GM19463 (cell line): ENCODE results near the gene CFAP46.

ENCODE experiments used
- ATAC-seq: cut with Tn5 transposase; IDR thresholded peaks from one replicate; pipeline ENCODE4 v1.9.1; 2021; ENCODE audit warnings: mild to moderate bottlenecking, moderate library complexity; ENCODE audit not compliant: unreplicated experiment

CFAP46 gene

GRCh38 chr10:132812520-132812919, 129.8 kb downstream of the CFAP46 start:
- no peak for ATAC-seq

- ATAC-seq: no peak
Observed at GRCh38 chr10:132811891-132812481, 130.4 kb downstream of the CFAP46 start.

GRCh38 chr10:132810807-132811700, 131.3 kb downstream of the CFAP46 start:
- no peak for ATAC-seq

- ATAC-seq: no peak
Observed at GRCh38 chr10:132810141-132810806, 132.1 kb downstream of the CFAP46 start.

GRCh38 chr10:132809232-132810140, 132.9 kb downstream of the CFAP46 start:
- ATAC-seq: no peak

GRCh38 chr10:132808383-132809231, 133.8 kb downstream of the CFAP46 start:
- no peak for ATAC-seq

- no peak for ATAC-seq
Observed at GRCh38 chr10:132807621-132808049, 134.7 kb downstream of the CFAP46 start.

- no peak for ATAC-seq
Observed at GRCh38 chr10:132806561-132807003, 135.8 kb downstream of the CFAP46 start.

- no peak for ATAC-seq
Observed at GRCh38 chr10:132806110-132806509, 136.3 kb downstream of the CFAP46 start.

- ATAC-seq: no peak
Observed at GRCh38 chr10:132805599-132805998, 136.8 kb downstream of the CFAP46 start.

- no peak for ATAC-seq
Observed at GRCh38 chr10:132804785-132805426, 137.5 kb downstream of the CFAP46 start.

GRCh38 chr10:132804287-132804686, 138.1 kb downstream of the CFAP46 start:
- no peak for ATAC-seq

GRCh38 chr10:132803416-132804210, 138.8 kb downstream of the CFAP46 start:
- no peak for ATAC-seq

GRCh38 chr10:132802694-132803320, 139.6 kb downstream of the CFAP46 start:
- no peak for ATAC-seq

GRCh38 chr10:132802048-132802447, 140.3 kb downstream of the CFAP46 start:
- no peak for ATAC-seq

GRCh38 chr10:132799865-132800264, 142.5 kb downstream of the CFAP46 start:
- no peak for ATAC-seq

- no peak for ATAC-seq
Observed at GRCh38 chr10:132798876-132799275, 143.5 kb downstream of the CFAP46 start.

GRCh38 chr10:132798403-132798802, 144.0 kb downstream of the CFAP46 start:
- no peak for ATAC-seq
